Epithelial cell of prostate (primary cell): ENCODE results near the gene ZNF792.
"Not testable (repeated sequence)": the region's sequence is repeated elsewhere in the genome, so short reads cannot be mapped to it uniquely, and the experiment has no call there.

ENCODE experiments used
- DNase-seq: peaks from one replicate; pipeline ENCODE4 v3.0.0-alpha.2; 2011; ENCODE audit warnings: low read depth, low spot score
- H3K27ac ChIP-seq: fragments of 450-650 bp; 2 replicates; pipeline ENCODE4 v1.5.1; 2017; ENCODE audit warnings: mild to moderate bottlenecking

ZNF792 gene

GRCh38 chr19:34963573-34964406, at the start of gene ZNF792:
Gene ZNF792 (minus strand): TSS chr19:34964229. CDS start chr19:34963662, 567 bp downstream.
- no peak for DNase-seq
- H3K27ac ChIP-seq, result no peak within 1 kb of the TSS

GRCh38 chr19:35013041-35013819, 49.2 kb upstream of the ZNF792 start:
- no peak for DNase-seq
- H3K27ac ChIP-seq, result no peak overlapping the region

GRCh38 chr19:35011737-35012682, 48.0 kb upstream of the ZNF792 start:
- no peak overlapping the region for H3K27ac ChIP-seq

GRCh38 chr19:35011091-35011689, 47.2 kb upstream of the ZNF792 start:
- DNase-seq, result no peak
- H3K27ac ChIP-seq, result no peak overlapping the region

More at GRCh38 chr19:35011737-35012682, 48.0 kb upstream of the ZNF792 start:
- DNase-seq, result no peak

GRCh38 chr19:35009424-35010415, 45.7 kb upstream of the ZNF792 start:
- H3K27ac ChIP-seq, result no peak overlapping the region
- no peak for DNase-seq

- DNase-seq, result no peak
- H3K27ac ChIP-seq, result no peak overlapping the region
Observed at GRCh38 chr19:35008891-35009341, 44.9 kb upstream of the ZNF792 start.

- not testable (repeated sequence) for H3K27ac ChIP-seq, DNase-seq
Observed at GRCh38 chr19:35007427-35007826, 43.4 kb upstream of the ZNF792 start.

GRCh38 chr19:35006999-35007365, 43.0 kb upstream of the ZNF792 start:
- H3K27ac ChIP-seq, result peak overlapping the region; percentile 59
- no peak for DNase-seq

GRCh38 chr19:35006342-35006998, 42.4 kb upstream of the ZNF792 start:
- peak overlapping the region; percentile 59 for H3K27ac ChIP-seq

GRCh38 chr19:35006007-35006341, 41.9 kb upstream of the ZNF792 start:
- not testable (repeated sequence) for DNase-seq
- H3K27ac ChIP-seq, result peak overlapping the region; percentile 59

More at GRCh38 chr19:35006342-35006998, 42.4 kb upstream of the ZNF792 start:
- DNase-seq, result peak; percentile 54

- DNase-seq, result no peak
- peak overlapping the region; percentile 59 for H3K27ac ChIP-seq
Observed at GRCh38 chr19:35005256-35005977, 41.4 kb upstream of the ZNF792 start.

- no peak overlapping the region for H3K27ac ChIP-seq
Observed at GRCh38 chr19:35004517-35005255, 40.7 kb upstream of the ZNF792 start.

GRCh38 chr19:35002037-35002535, 38.1 kb upstream of the ZNF792 start:
- DNase-seq, result no peak
- H3K27ac ChIP-seq, result no peak overlapping the region

More at GRCh38 chr19:35004517-35005255, 40.7 kb upstream of the ZNF792 start:
- no peak for DNase-seq

GRCh38 chr19:35000647-35001501, 36.8 kb upstream of the ZNF792 start:
- peak overlapping the region; percentile 78 for H3K27ac ChIP-seq
- no peak for DNase-seq

GRCh38 chr19:35000338-35000646, 36.3 kb upstream of the ZNF792 start:
- DNase-seq, result no peak
- H3K27ac ChIP-seq, result peak overlapping the region; percentile 78
